ENCODE results near the gene PMS1.

- no peak for TF ChIP-seq POLR2AphosphoS5 (IDR thresholded peaks at IDR 0.05; ENCODE audit: low read depth, low read length)
- TF ChIP-seq POLR2A (IDR thresholded peaks at IDR 0.05; ENCODE audit: low read depth, low read length) = no peak
- no peak for TF ChIP-seq TAF1 (IDR thresholded peaks at IDR 0.05; ENCODE audit: low read depth, low read length)
- no peak for TF ChIP-seq SPI1 (IDR thresholded peaks at IDR 0.05; ENCODE audit: low read depth, low read length)
- TF ChIP-seq POU2F2 (IDR thresholded peaks at IDR 0.05; ENCODE audit: low read depth, low read length) = no peak
- no peak for TF ChIP-seq PAX5 (IDR thresholded peaks at IDR 0.05; ENCODE audit: insufficient read depth, low read length, severe bottlenecking)
These were observed 78.5 kb downstream of the PMS1 start for GRCh38 chr2:189862751-189863150.

All from GM12891 (cell line).